GM21723 (cell line): ENCODE measurements around the gene KRTAP5-4.
"Not testable (repeated sequence)": the region's sequence is repeated elsewhere in the genome, so short reads cannot be mapped to it uniquely, and the experiment has no call there.

ENCODE experiments used
- ATAC-seq: cut with Tn5 transposase; IDR thresholded peaks from one replicate; pipeline ENCODE4 v1.9.1; 2021; ENCODE audit warnings: mild to moderate bottlenecking, moderate library complexity; ENCODE audit not compliant: unreplicated experiment

The KRTAP5-4 gene

DNA sequence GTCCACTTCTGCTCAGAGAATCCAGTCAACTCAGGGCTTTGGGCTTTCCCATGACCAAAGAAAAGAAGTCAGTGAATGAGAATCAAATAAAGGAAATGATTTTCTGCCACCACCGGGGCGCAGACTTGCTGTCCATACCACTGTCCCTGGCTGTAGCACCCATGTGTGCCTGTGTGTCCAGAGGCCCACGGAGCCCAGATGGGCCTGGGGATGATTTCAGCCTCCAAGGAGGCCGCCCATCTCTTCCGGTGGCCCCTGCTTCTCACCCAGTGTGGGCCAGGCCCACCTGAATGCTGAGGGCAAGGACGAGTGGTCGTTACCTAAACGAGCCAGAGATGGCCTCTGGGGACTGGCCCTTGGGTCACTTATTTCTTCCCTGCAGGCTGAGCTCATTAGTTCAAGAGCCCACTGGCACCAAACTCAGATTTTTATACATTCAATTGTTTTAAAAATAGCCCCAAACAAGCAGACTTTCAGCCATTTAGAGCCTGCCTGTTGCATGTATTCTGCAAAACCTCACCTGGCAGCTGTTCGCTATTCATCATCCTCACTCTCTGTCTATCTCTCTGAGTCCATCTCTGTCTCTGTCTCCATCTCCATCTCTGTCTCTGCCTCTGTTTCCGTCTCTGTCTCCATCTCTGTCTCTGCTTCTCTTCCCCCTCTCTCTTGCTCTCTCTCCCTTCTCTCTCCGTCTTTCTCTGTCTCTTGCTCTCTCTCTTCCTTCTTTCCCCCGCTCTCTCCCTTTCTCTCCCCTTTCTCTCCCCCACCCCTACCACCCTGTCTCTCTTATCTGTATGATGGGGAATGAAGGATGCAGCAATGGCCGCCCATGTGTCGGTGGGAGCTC lies 31.8 kb upstream of the KRTAP5-4 start:
- ATAC-seq, result no peak

GRCh38 chr11:1652771-1653540 lies 31.0 kb upstream of the KRTAP5-4 start:
- ATAC-seq, result no peak

- ATAC-seq, result no peak
These were observed 30.5 kb upstream of the KRTAP5-4 start for GRCh38 chr11:1652442-1652770.

DNA sequence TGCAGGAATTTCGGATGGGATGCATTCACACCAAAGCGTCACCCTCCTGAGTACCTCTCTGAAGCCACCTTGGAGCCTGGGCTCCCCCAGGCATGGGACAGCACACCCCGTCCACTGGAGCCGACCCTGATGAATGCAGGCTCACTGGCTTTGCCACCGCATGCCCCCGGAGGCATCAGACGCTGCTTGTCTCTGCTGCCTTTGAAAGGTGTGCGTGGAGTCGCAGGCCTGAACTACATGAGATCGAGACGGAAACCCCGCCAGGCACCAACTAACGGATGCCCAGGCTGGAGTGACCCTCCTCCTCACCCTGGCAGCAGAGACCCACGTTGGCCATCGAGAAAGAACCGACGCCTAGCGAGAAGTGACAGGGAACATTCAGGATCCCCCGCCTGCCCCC lies 30.1 kb upstream of the KRTAP5-4 start:
- ATAC-seq, result no peak

DNA sequence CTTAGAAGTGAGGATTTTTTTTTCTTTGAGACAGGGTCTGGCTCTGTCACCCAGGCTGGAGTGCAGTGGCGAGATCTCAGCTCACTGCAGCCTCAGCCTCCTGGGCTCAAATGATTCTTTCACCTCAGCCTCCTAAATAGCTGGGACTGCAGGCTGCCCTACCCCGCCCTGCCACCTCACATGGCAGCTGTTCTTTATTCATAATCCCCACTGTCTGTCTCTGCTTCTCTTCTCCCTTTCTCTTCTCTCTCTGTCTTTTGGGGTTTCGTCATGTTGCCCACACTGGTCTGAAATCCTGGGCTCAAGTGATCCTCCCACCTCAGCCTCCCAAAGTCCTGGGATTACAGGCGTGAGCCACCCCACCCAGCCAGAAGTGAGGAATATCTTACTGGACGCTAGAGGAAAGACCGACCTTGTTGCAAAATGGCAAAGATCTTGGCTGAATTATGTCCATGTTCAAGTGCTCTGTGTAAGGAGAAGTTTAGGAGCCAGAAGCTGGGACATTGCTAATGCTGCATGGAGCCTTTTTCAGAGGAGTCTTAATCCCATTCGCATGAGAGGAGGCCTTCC lies 29.6 kb upstream of the KRTAP5-4 start:
- no peak for ATAC-seq

DNA sequence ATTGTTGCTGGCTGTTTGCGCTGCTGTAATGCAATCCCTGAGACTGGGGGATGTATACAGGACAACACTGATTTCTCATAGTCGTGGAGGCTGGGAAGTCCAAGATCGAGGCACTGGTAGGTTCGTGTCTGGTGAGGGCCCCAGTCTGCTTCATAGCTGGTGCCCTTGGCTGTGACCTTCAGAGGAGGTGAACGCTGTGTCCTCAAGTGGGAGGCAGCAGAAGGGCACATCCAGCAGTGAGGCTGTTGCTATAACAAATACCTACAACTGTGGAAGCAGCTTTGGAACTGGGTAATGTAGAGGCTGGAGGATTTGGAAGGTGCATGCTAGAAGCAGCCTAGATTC lies 29.0 kb upstream of the KRTAP5-4 start:
- ATAC-seq, result no peak

DNA sequence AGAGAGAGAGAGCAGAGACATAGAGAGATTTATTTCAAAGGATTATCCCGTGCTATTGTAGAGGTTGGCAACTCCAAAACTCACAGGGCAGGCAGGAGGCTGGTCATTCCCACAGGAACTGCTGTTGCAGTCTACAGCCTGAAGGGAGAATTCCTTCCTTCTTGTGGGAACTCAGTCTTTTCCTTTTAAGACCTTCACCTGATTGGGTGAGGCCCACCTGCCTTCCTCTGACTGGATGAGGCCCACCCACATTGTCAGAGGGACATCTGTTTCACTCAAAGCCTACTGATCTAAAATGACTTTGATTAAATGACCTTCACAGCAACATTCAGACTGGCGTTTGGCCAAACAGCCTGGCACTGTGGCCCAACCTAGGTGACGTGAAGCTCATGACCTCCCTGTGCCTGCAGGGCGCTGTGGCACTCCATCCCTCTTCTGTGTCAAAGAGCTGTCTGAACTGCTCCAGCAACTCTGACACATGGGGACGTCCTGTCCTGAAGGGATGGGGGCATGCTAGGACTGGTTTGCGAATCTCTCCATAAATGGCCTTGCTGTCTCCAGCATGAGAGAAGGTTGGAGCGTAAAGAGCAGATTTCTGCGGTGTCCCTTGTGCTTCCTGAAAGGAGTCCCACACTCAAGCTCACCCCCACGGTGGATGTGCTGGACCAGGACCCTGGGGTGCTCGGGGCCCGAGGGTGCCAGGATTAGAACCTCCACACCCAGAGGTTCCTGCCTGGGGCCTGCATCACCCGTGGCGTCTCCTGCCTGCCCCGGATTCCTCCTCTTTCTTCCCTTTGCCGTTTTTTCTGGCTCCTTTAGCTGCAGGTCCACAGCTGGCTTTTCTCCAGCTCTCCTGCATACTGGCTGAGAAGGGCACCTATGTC lies 28.3 kb upstream of the KRTAP5-4 start:
- no peak for ATAC-seq

GRCh38 chr11:1648653-1649420 lies 26.9 kb upstream of the KRTAP5-4 start:
- ATAC-seq, result no peak

DNA sequence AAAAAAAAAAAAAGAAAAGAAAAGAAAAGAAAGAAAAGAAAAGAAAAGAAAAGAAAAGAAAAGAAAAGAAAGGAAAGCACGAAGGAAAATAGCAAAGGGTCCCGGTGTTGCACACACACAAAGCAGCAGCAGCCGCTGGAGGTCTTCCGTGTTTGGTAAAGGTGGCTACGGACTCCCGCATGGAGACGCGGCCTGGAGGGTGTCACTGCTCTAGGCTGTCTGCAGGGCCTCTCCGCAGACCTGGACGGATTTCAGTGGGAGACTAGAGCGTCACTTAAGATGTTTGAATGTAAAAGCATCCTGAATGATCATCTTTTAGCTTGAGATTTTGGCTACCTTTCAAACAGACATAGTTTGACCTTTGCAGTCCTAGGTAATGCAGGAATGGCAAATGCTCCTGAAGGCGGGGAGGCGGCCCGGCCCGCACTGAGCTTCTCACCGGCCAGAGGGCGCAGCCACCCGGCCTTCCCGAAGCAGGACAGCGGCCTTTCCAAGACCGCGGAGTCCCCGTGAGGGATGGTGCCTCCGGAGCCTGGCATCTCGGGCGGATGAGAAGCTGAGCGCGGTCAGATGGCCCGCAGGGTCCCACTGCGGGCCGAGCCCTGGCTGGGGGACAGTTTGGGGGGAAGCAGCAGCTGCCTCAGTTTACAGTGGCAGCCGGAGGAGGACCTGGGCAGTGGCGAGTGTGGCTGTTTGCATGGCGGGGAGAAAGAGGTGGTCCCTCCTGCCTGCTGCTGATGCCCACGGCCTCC lies 26.1 kb upstream of the KRTAP5-4 start:
- ATAC-seq, result no peak

GRCh38 chr11:1646540-1646939 lies 24.6 kb upstream of the KRTAP5-4 start:
- not testable (repeated sequence) for ATAC-seq

GRCh38 chr11:1645357-1645821 lies 23.5 kb upstream of the KRTAP5-4 start:
- ATAC-seq, result no peak

DNA sequence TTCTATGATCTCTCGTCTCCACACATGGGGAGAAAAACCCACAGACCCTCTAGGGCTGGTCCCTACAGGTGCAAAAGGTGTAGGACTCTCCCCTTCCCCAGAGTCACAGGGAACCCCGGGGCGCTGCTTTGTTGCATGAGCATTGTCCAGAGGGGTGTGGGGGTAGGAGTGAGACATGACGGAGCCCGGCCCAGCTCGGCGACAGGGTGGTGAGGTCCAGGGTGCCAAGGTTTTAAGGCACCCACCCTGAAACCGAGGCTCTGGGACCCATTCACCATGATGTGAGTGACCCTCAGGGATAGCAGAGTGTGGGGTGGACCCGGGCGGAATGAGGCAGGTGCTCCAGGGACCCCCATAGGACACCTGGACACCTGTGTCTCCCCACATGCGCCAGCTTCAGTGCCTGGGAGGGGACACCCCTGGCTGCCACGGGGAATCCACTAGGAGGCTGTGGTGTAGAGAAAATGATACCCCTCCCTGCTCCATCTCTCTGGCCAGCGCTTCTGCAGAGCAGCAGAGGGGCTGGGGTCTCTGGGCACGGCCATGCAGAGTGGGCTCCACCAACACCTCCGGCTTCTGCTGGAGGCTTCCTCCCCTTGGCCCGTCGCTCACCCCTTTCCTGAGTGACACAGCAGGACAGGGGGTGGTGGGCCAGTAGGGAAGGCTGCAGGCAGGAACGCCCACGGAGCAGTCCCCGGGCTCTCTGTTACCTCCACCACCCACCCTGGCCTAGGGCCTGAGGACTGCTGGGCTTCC lies 22.8 kb upstream of the KRTAP5-4 start:
- no peak for ATAC-seq

GRCh38 chr11:1643146-1643690 lies 21.3 kb upstream of the KRTAP5-4 start:
- ATAC-seq, result no peak

DNA sequence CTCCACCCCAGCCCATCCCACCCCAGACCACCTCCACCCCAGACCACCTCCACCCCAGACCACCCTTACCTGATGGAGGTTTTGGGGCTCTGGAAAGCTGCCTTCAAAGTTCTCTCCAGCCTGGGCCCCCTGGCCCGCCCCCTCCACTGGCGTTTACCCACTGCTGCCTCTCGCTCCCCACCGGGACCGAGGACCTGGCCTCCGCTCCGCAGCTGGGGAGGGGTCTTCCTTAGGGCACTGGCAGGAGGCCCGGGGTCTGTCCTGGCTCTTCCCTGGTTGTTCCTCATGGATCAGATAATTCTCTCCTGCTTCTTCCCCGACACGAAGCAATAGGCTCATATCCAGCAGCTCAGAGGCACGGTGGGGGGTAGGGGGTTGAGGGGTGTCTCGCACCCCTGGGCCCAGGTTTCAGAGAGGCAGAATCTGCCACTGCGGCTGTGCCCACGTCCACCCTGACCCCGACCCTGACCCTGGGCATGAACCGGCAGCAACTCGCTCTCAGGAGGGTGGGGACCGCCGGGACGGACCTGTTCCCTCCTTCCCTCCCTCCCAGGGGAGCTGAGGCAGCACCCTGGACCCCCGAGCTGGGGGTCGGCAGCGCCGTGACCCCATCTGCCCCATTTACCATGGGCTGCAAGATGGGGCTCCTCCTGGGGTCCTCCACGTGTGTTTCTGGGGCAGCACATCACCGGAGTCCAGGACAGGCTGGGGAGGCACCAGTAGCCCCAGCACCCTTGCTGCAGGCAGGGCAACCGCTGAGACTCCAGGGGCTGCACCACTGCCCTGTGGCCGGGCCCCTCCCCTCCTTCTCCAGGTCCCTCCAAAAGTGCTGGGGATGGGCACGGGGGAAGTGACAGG lies 20.6 kb upstream of the KRTAP5-4 start:
- no peak for ATAC-seq

DNA sequence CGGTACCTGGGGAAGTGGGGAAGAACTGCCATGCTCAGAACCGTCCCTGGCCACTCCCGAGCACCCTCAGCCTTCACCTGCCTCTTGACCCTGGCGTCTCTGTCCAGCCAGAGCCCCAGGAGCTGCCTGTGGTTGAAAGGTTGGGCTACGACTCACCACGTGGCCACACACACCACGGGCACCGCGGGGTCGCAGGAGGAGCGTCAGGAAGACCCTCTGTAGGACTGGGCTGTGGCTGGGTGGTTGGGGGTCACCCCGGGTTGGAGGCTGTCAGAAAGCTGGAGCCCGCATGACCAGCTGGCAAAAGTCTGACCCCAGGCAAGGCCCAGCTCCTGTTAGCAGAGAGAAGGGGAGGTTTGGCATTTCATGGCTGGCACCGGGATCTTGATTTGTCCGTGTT lies 19.2 kb upstream of the KRTAP5-4 start:
- no peak for ATAC-seq

- no peak for ATAC-seq
These were observed 18.4 kb upstream of the KRTAP5-4 start for GRCh38 chr11:1640076-1640946.

DNA sequence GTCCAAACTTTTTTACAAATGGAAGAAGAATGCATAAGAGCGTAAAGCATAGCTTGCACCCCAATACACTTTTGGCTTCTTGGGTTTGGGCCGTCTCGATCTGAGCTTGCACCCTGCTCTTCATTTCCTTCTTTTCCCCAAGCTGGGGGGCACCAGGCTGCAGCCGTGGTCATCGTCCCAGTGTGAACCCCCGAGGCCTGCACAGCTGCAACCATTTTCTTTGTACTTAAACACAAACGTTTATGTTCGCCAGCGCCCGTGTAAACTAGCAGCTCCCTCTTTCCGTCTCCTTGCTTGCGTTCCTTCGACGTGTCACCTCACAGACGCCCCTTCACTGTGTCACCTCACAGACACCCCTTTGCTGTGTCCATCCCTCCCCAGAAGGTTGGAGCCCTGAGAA lies 17.7 kb upstream of the KRTAP5-4 start:
- no peak for ATAC-seq
